ENCODE results near the gene EREG. TPM values are rescaled to one million over a fixed set of nuclear protein-coding genes. Genes with fewer than 3 reads are reported as not detected.
A peak's percentile ranks its signal among the peaks of the same experiment; 100 is the strongest.
"Not testable (repeated sequence)": the region's sequence is repeated elsewhere in the genome, so short reads cannot be mapped to it uniquely, and the experiment has no call there.

Gene EREG
- total and polyA plus RNA-seq, 2 experiments from 2014 or later, result not detected

DNA sequence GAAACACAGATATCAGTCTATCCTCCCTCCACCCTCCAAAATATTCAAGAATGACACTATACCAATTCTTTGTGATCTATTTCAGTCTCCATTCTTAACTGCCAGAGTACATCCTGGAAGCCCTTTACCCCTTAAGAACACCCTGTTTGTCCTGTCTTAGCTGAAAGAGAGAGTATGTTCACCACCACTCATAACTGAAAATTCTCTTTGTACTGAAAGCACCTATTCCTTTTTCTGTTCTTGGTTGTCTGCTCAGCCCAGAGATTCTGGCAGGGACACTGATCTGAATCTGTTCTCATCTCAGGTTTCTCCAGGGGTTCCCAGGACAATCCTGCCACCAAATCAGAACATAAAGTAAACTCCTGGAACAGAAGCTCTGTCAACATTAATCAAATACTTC, 25.4 kb upstream of the EREG start:
- Histone ChIP-seq H3K4me3 (no peak overlapping the region), H3K4me1 (ENCODE audit: low read depth) (no peaks in the 10 kb centered on the region), H3K27ac (no peak overlapping the region), H3K36me3 (no peaks in the 10 kb centered on the region), H3K27me3 (no peaks in the 10 kb centered on the region), H3K9me3 (ENCODE audit: low read depth) (no peaks in the 10 kb centered on the region)
- TF ChIP-seq CTCF (IDR thresholded peaks at IDR 0.05; ENCODE audit: low read depth, low read length), result no peak
- peak in 1 of 2 donors; percentile 12 for DNase-seq (ENCODE audit: low read depth in 1 of 2, low spot score in 1 of 2)

DNA sequence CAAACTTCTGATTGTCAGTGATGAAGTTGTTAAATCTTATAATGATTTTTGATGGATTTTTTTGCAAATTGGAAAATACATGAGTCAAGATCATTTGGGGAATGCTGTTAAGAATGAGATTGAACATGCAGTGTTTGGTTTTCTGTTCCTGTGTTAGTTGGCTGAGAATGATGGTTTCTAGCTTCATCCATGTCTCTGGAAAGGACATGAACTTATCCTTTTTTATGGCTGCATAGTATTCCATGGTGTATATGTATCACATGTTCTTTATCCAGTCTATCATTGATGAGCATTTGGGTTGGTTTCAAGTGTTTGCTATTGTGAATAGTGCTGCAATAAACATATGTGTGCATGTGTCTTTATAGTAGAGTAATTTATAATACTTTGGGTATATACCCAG, 24.5 kb upstream of the EREG start:
- not testable (repeated sequence) for H3K36me3 ChIP-seq; H3K27me3 ChIP-seq; H3K4me1 ChIP-seq (ENCODE audit: low read depth); H3K4me3 ChIP-seq; DNase-seq (ENCODE audit: low read depth in 1 of 2, low spot score in 1 of 2); H3K27ac ChIP-seq; H3K9me3 ChIP-seq (ENCODE audit: low read depth)

GRCh38 chr4:74344031-74344430, 20.9 kb upstream of the EREG start:
- H3K27me3 ChIP-seq, result no peaks in the 10 kb centered on the region
- no peaks in the 10 kb centered on the region for H3K36me3 ChIP-seq
- no peak for DNase-seq (ENCODE audit: low read depth in 1 of 2, low spot score in 1 of 2)
- H3K27ac ChIP-seq, result no peak overlapping the region
- H3K4me1 ChIP-seq (ENCODE audit: low read depth), result no peaks in the 10 kb centered on the region
- no peaks in the 10 kb centered on the region for H3K9me3 ChIP-seq (ENCODE audit: low read depth)
- H3K4me3 ChIP-seq, result no peak overlapping the region
- TF ChIP-seq CTCF (IDR thresholded peaks at IDR 0.05; ENCODE audit: low read depth, low read length), result no peak

GRCh38 chr4:74353858-74354257, 11.1 kb upstream of the EREG start:
- H3K9me3 ChIP-seq (ENCODE audit: low read depth), result no peaks in the 10 kb centered on the region
- no peaks in the 10 kb centered on the region for H3K4me1 ChIP-seq (ENCODE audit: low read depth)
- no peak for TF ChIP-seq CTCF (IDR thresholded peaks at IDR 0.05; ENCODE audit: low read depth, low read length)
- no peak overlapping the region for H3K27ac ChIP-seq
- no peak for DNase-seq (ENCODE audit: low read depth in 1 of 2, low spot score in 1 of 2)
- no peaks in the 10 kb centered on the region for H3K36me3 ChIP-seq
- H3K4me3 ChIP-seq, result no peak overlapping the region
- no peaks in the 10 kb centered on the region for H3K27me3 ChIP-seq

- no peaks in the 10 kb centered on the region for H3K27me3 ChIP-seq
- H3K4me1 ChIP-seq (ENCODE audit: low read depth), result no peaks in the 10 kb centered on the region
- no peaks in the 10 kb centered on the region for H3K9me3 ChIP-seq (ENCODE audit: low read depth)
- no peak for DNase-seq (ENCODE audit: low read depth in 1 of 2, low spot score in 1 of 2)
- H3K4me3 ChIP-seq, result no peak overlapping the region
- no peaks in the 10 kb centered on the region for H3K36me3 ChIP-seq
- no peak for TF ChIP-seq CTCF (IDR thresholded peaks at IDR 0.05; ENCODE audit: low read depth, low read length)
- H3K27ac ChIP-seq, result no peak overlapping the region
Observed at GRCh38 chr4:74357965-74358364, 7.0 kb upstream of the EREG start.

- DNase-seq (ENCODE audit: low read depth in 1 of 2, low spot score in 1 of 2), result no peak
- Histone ChIP-seq H3K4me1 (ENCODE audit: low read depth) (peaks cover 14% of the 10 kb centered on the region), H3K9me3 (ENCODE audit: low read depth) (no peaks in the 10 kb centered on the region), H3K36me3 (no peaks in the 10 kb centered on the region), H3K27me3 (peaks cover 31% of the 10 kb centered on the region), H3K27ac (no peak overlapping the region), H3K4me3 (no peak overlapping the region)
- TF ChIP-seq CTCF (IDR thresholded peaks at IDR 0.05; ENCODE audit: low read depth, low read length), result no peak
Observed at GRCh38 chr4:74361671-74362070, 3.3 kb upstream of the EREG start.
